Activated T-helper 1 cell treated with anti-CD3 and anti-CD28 coated beads, Interleukin-12 subunit alpha, Interleukin-12 subunit beta, Interleukin-2, Interleukin-4 antibody, amounts not matched to agents 30 ng/mL and 10 ng/mL and 1 ng/mL, durations not matched to agents 14 hours and 24 hours and 36 hours (primary cell): ENCODE measurements around the gene GALNT10. TPM values are rescaled to one million over a fixed set of nuclear protein-coding genes. Genes with fewer than 3 reads are reported as not detected.

Experiments
- DNase-seq: peaks from one replicate; pipeline ENCODE4 v3.0.0; 2021; ENCODE audit warnings: low spot score
- H3K27ac Mint-ChIP-seq: one replicate; pipeline ENCODE4 v1.8.0; 2021; ENCODE audit warnings: mild to moderate bottlenecking, mixed read lengths
- H3K27me3 Mint-ChIP-seq: one replicate; pipeline ENCODE4 v1.8.0; 2022; ENCODE audit warnings: mild to moderate bottlenecking, moderate library complexity, mixed read lengths; ENCODE audit not compliant: insufficient read depth
- H3K36me3 Mint-ChIP-seq: one replicate; pipeline ENCODE4 v1.8.0; 2021; ENCODE audit warnings: low read depth, mixed read lengths
- H3K4me1 Mint-ChIP-seq: one replicate; pipeline ENCODE4 v1.8.0; 2021; ENCODE audit warnings: low read depth, mixed read lengths
- H3K4me3 Mint-ChIP-seq: one replicate; pipeline ENCODE4 v1.8.0; 2021; ENCODE audit warnings: mild to moderate bottlenecking, moderate library complexity, mixed read lengths
- H3K9me3 Mint-ChIP-seq: one replicate; pipeline ENCODE4 v1.8.0; 2021; ENCODE audit warnings: mixed read lengths
- intact Hi-C: fragments of 100-400 bp; cut with micrococcal nuclease; formaldehyde crosslinking; loops from one replicate; pipeline ENCODE4 v1.15.1; 2024
- total RNA-seq: library from RNA; stranded (reverse); gene quantifications from 2 replicates; pipeline ENCODE4 v1.2.3, GENCODE V29; 2022

Gene GALNT10
- total RNA-seq, 1 donor from 2014 or later: 55.6 TPM

DNA sequence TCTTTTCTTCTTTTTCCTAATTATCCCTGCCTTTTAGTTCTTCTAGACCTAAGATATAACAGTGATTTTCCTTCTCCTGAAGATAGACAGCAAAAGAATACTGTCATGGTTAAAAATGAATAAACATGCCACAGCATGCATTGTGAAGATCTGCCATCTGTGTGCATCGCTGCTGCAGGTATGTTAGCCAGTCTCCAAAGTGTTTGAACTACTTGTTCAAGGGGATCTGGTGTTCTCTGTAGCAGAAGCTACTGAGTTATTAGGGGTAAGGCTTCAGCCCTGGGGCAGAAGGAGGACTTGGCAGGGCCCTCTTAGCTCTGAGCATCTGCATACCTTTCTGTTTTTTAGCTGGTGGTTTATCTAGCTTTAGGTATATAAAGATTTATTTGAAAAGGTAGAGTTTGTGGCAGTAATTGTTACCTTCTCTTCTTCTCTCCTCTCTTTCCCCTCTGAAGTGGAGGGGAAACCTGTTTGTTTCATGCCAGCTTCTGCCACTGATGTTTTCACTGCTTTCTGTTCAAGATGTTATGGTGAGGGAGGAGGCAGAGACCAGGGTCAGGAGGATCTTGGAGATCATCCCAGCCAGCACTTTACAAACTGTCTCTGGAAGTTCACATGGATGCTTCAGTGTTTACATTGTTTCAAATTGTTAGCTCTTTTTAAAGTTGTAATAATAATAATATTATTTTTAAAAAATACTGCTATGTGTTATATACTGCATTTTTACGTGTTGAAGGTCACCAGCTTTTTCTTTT lies 25.2 kb downstream of the GALNT10 start:
- Mint-ChIP-seq H3K9me3 (no peaks in the 10 kb centered on the region), H3K36me3 (peaks cover 33% of the 10 kb centered on the region), H3K27me3 (no peaks in the 10 kb centered on the region), H3K27ac (peak overlapping the region; percentile 49), H3K4me3 (no peak overlapping the region), H3K4me1 (peaks cover 79% of the 10 kb centered on the region)
- DNase-seq: no peak
- intact Hi-C loops: loop anchor here (2.0 kb wide), 1 partner anchor 229 kb away; the partner anchor contains the start of gene SAP30L

DNA sequence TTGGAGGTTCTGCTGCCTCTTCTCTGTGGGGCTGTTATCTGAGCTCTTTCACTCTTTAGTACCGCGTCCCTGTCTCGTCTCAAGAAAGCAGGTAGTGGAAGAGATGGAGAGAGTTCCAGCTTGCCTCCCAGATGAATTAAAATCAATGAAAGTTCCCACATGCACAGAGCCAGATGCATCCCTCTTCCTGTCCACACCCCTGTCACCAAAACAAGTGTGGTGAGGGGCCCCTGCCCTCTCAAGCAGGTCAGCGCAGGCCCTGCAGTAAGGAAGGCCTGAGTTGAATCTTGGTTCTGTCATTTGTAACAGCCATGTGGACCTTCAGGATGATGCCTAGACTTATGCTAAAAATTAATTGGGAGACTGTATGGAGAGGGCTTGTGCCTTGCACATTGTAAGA lies 26.9 kb downstream of the GALNT10 start:
- Mint-ChIP-seq H3K4me3 (no peak overlapping the region), H3K4me1 (peaks cover 80% of the 10 kb centered on the region), H3K9me3 (no peaks in the 10 kb centered on the region), H3K27me3 (no peaks in the 10 kb centered on the region), H3K27ac (peak overlapping the region; percentile 7), H3K36me3 (peaks cover 31% of the 10 kb centered on the region)
- DNase-seq: no peak
- intact Hi-C loops: no loop called here

DNA sequence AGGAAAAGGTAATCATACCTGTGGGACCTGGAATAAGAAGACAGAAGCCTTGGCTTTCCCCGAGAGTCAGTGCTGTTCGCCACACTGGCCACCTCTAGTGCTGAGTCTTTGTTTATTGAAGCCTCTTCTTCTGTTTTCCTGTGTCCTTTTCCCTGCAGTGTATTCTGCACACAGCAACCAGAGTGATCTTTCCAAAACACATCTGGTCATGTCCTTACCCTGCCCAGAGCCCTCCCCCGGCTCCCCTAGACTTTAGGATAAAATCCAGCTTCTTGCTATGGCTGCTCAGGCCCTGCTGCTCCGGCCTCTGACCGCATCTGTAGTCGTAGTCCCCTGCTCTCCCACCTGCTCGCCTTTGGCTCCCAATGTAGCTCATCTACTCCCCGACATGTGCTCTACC lies 28.3 kb downstream of the GALNT10 start:
- Mint-ChIP-seq H3K27me3 (no peaks in the 10 kb centered on the region), H3K27ac (peak overlapping the region; percentile 77), H3K36me3 (peaks cover 38% of the 10 kb centered on the region), H3K9me3 (no peaks in the 10 kb centered on the region), H3K4me3 (no peak overlapping the region), H3K4me1 (peaks cover 84% of the 10 kb centered on the region)
- DNase-seq: no peak
- intact Hi-C loops: no loop called here

DNA sequence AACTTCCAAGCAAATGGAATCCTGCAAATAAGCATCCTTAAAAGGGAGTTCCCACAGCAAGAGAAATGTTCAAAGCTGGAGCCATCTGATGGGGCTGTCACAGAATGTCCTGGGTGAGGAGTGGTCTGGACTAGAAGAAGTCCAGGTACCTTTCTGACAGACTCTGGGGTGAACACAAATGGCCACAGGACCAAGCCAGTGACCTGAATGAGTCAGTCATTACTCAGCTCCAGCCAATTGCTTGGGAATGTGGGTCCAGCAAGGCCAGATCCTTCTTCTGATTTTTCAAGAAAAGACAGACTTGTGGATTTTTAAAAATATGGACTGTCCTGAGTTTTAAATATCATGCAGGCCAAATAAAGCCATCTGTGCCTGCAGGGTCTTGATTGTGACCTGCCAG lies 30.1 kb downstream of the GALNT10 start:
- no peak for DNase-seq
- peaks cover 71% of the 10 kb centered on the region for H3K4me1 Mint-ChIP-seq
- no peak overlapping the region for H3K4me3 Mint-ChIP-seq
- peak overlapping the region; percentile 95 for H3K27ac Mint-ChIP-seq
- intact Hi-C loops: loop anchor here (1.0 kb wide), 2 partner anchors 22 to 30 kb away; partner anchors contain the start of gene GALNT10
- no peaks in the 10 kb centered on the region for H3K27me3 Mint-ChIP-seq
- H3K9me3 Mint-ChIP-seq: peaks cover 2% of the 10 kb centered on the region
- H3K36me3 Mint-ChIP-seq: peaks cover 36% of the 10 kb centered on the region

DNA sequence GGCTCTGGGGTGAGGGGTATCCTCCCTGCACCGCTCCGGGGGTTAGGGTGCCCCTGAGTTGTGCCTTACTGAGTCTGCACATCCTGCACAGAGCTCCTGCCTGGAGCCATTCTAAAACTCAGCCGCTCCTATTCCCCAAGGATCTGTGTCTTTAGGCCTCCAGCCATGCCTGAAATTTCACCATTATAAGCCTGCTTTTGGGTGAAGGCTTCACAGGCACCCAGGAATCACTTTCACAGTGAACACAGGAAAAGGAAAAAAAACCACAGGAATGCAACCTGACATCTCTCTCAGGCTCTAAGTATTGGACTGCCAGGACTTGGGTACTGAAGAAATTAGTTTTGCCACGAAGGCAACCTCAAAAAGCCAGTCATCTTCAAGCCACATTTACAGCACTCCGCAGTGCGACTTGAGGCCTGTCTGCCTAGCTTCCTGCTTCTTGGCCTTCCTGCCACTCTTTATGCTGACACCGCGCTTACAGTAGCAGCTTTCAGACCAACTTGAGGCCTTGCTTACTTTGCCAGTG lies 30.9 kb downstream of the GALNT10 start:
- peaks cover 7% of the 10 kb centered on the region for H3K9me3 Mint-ChIP-seq
- H3K36me3 Mint-ChIP-seq: peaks cover 38% of the 10 kb centered on the region
- intact Hi-C loops: loop anchor here (1.0 kb wide), 2 partner anchors 23 to 31 kb away; partner anchors contain the start of gene GALNT10
- H3K27me3 Mint-ChIP-seq: no peaks in the 10 kb centered on the region
- H3K4me3 Mint-ChIP-seq: peak overlapping the region; percentile 59
- H3K27ac Mint-ChIP-seq: peak overlapping the region; percentile 95
- H3K4me1 Mint-ChIP-seq: peaks cover 66% of the 10 kb centered on the region
- DNase-seq: peak; percentile 63

DNA sequence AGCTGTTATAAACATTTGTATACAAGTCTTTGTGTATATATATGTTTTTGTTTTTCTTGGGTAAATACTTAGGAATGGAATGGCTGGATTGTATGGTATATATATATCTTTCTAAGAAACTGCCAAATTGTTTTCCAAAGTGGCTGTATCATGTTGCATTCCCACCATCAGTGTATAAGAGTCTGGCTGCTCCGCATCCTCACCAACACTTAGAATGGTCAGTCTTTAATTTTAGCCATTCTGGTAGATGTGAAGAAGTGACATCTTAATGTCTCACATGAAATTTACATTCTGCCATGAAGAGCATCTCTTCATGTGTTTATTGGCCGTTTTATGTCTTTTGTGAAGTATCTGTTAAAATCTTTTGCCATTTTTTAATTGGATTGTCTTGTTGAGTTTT lies 31.9 kb downstream of the GALNT10 start:
- no peak overlapping the region for H3K4me3 Mint-ChIP-seq
- H3K27me3 Mint-ChIP-seq: no peaks in the 10 kb centered on the region
- peaks cover 17% of the 10 kb centered on the region for H3K9me3 Mint-ChIP-seq
- no peak for DNase-seq
- H3K4me1 Mint-ChIP-seq: peaks cover 58% of the 10 kb centered on the region
- H3K36me3 Mint-ChIP-seq: peaks cover 41% of the 10 kb centered on the region
- peak overlapping the region; percentile 95 for H3K27ac Mint-ChIP-seq
- intact Hi-C loops: loop anchor here (1.0 kb wide), 1 partner anchor 8 kb away; no protein-coding TSS in a partner anchor

DNA sequence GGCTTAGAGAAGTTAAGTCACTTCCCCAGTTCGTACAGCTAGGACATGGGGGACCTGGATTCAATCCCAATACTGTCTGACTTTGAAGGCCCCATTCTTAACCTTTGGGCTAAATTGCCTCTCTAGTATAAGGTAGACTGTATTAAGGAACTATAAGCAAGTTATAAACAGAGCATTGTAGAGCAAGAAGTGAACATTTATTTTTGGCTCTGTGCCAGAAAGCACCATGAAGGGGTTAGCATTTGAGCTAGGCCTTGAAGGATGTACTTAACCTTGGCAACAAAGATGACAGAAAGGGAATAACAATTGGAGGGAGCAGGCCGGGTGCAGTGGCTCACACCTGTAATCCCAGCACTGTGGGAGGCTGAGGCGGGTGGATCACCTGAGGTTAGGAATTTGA lies 32.8 kb downstream of the GALNT10 start:
- no peak for DNase-seq
- H3K4me1 Mint-ChIP-seq: peaks cover 58% of the 10 kb centered on the region
- no peak overlapping the region for H3K4me3 Mint-ChIP-seq
- H3K9me3 Mint-ChIP-seq: peaks cover 26% of the 10 kb centered on the region
- H3K27ac Mint-ChIP-seq: no peak overlapping the region
- H3K36me3 Mint-ChIP-seq: peaks cover 50% of the 10 kb centered on the region
- intact Hi-C loops: no loop called here
- H3K27me3 Mint-ChIP-seq: no peaks in the 10 kb centered on the region

DNA sequence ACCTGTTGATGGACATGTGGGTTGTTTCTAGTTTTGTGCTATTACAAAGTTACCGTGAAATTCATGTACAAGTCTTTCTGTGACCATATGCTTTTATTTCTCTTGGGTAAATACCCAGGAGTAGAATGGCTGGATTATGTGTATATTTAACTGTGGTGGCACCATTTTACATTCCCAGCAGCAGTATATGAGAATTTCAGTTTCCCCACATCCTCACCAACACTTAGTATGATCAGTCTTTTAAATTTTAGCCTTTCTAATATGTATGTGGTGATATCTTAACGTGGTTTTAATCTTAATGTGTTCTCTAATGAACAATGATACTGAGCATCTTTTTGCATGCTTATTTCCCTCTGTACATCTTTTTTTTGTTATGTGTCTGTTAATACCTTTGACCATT lies 36.6 kb downstream of the GALNT10 start:
- Mint-ChIP-seq H3K4me3 (no peak overlapping the region), H3K36me3 (peaks cover 42% of the 10 kb centered on the region), H3K27me3 (no peaks in the 10 kb centered on the region), H3K27ac (no peak overlapping the region), H3K9me3 (peaks cover 29% of the 10 kb centered on the region), H3K4me1 (peaks cover 56% of the 10 kb centered on the region)
- no peak for DNase-seq
- intact Hi-C loops: no loop called here

DNA sequence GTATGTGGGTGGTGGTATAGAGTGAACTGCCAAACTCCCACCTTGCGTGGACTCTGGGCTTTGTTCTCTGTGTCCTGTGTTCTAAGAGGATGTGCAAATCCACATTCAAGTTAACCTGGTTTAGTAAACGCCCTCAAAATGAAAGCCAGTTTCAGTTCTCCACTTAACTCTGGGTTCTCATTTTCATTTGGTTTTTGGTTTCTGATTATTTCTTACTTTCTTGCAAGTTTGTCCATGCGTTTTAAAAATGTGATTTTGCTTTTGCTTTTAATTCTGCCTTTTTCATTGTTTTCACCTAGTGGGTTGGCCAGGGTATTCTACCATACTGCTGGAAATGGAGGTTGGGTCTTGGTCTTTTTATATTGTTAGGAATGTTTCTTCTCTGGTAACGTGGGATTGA lies 38.2 kb downstream of the GALNT10 start:
- H3K4me3 Mint-ChIP-seq: peak overlapping the region; percentile 12
- H3K27ac Mint-ChIP-seq: peak overlapping the region; percentile 24
- DNase-seq: no peak
- H3K36me3 Mint-ChIP-seq: peaks cover 35% of the 10 kb centered on the region
- H3K27me3 Mint-ChIP-seq: no peaks in the 10 kb centered on the region
- peaks cover 55% of the 10 kb centered on the region for H3K4me1 Mint-ChIP-seq
- H3K9me3 Mint-ChIP-seq: peaks cover 29% of the 10 kb centered on the region
- intact Hi-C loops: loop anchor here (1.0 kb wide), 3 partner anchors 9 to 30 kb away; no protein-coding TSS in a partner anchor

DNA sequence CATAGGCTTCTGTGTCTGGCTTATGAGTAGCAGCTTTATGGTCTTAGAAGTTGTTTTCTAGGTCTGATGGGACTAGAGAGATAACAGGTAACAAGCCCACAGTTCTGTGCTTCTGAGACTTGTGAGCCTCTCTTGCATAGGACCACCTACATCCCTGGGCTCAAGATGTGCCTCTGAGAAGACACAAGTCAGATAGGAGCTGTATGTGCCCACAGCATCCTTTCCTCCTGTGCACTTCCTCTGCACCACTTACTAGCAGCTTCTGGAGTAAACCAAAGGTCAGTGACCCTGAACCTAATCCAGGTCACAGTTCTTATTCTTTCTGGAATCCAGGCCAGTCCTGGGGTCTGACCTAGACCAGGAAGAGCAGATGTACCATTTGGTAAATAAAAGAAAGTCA lies 40.0 kb downstream of the GALNT10 start:
- H3K9me3 Mint-ChIP-seq: peaks cover 29% of the 10 kb centered on the region
- H3K27me3 Mint-ChIP-seq: no peaks in the 10 kb centered on the region
- peak overlapping the region; percentile 36 for H3K27ac Mint-ChIP-seq
- H3K36me3 Mint-ChIP-seq: peaks cover 30% of the 10 kb centered on the region
- intact Hi-C loops: no loop called here
- peaks cover 66% of the 10 kb centered on the region for H3K4me1 Mint-ChIP-seq
- H3K4me3 Mint-ChIP-seq: no peak overlapping the region
- no peak for DNase-seq

DNA sequence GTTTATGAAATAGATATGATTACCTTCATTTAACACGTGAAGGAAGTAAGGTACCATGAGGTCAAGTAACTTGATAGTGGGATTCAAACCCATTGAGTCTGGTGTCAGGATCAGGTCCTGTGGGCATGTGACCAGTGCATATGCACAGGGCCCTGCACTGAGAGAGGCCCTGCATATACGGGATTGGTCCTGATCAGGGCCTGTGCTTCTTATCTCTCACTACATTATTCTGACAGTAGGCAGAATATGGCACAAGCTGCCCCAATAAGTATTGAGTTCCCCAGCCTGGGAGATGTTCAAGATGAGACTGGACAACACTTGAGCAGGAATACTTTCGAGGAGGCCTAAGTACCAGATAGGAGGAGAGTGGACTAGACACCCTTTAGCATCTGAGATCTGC lies 44.0 kb downstream of the GALNT10 start:
- Mint-ChIP-seq H3K4me1 (peaks cover 74% of the 10 kb centered on the region), H3K4me3 (no peak overlapping the region), H3K9me3 (no peaks in the 10 kb centered on the region), H3K27ac (no peak overlapping the region), H3K27me3 (no peaks in the 10 kb centered on the region), H3K36me3 (no peaks in the 10 kb centered on the region)
- no peak for DNase-seq
- intact Hi-C loops: no loop called here

DNA sequence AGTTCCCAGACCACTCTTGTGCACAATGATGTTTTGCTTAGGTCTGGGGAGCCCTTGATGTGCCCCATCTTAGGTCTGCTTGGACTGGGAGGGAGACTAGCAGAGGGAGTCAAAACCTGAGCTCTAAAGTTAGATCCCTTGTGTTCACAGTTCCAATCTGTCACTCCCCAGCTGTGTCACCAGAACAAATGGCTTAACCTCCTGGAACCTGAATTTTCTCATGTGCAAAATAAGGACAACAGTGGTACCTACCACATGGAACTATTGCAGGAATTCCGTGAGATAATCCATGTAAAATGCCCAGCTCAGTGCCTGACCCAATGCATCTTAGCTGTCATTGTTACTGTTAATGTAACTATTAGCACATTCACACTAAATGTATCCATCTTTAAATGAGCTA lies 45.5 kb downstream of the GALNT10 start:
- H3K4me3 Mint-ChIP-seq: no peak overlapping the region
- no peaks in the 10 kb centered on the region for H3K27me3 Mint-ChIP-seq
- intact Hi-C loops: loop anchor here (2.0 kb wide), 1 partner anchor 55 kb away; no protein-coding TSS in a partner anchor
- no peaks in the 10 kb centered on the region for H3K9me3 Mint-ChIP-seq
- DNase-seq: no peak
- H3K36me3 Mint-ChIP-seq: no peaks in the 10 kb centered on the region
- peaks cover 71% of the 10 kb centered on the region for H3K4me1 Mint-ChIP-seq
- H3K27ac Mint-ChIP-seq: no peak overlapping the region
